Measurements from ENCODE around the gene CCBE1. TPM values are rescaled to one million over a fixed set of nuclear protein-coding genes. Genes with fewer than 3 reads are reported as not detected.

CCBE1 gene
- total and polyA plus RNA-seq, 12 donors = 0.24 to 10.3 (median 1.3) TPM

DNA sequence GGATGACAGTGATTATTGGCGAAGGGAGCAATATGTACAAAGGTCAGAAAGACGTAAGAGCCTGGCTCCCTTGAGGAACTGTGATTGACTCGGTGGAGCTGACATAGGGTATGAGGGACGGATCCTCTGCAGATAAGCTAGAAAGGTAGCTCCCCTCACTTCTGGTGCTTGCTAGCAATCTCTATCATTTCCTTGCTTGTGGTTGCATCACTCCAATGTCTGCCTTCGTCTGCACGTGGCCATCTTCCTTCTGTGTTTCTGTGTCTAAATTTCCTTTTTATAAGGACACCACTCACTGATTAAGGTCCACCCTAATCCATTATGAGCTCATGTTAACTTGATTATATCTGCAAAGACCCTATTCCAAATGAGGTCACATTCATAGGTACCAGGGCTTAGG lies 315.3 kb downstream of the CCBE1 start:
- DNase-seq (no peak), ATAC-seq (no peak)
- Histone ChIP-seq H3K36me3 (no peaks in the 10 kb centered on the region), H3K9me3 (no peaks in the 10 kb centered on the region), H3K27ac (no peak overlapping the region), H3K4me3 (no peak overlapping the region), H3K4me1 (peaks cover 0 to 4% (median under 1%) of the 10 kb centered on the region in 9 donors), H3K27me3 (peaks cover 0 to 11% (median 0%) of the 10 kb centered on the region in 7 donors)
- intact Hi-C loops (cut with DNase I) = no loop called here
- TF ChIP-seq, protein P1, sequence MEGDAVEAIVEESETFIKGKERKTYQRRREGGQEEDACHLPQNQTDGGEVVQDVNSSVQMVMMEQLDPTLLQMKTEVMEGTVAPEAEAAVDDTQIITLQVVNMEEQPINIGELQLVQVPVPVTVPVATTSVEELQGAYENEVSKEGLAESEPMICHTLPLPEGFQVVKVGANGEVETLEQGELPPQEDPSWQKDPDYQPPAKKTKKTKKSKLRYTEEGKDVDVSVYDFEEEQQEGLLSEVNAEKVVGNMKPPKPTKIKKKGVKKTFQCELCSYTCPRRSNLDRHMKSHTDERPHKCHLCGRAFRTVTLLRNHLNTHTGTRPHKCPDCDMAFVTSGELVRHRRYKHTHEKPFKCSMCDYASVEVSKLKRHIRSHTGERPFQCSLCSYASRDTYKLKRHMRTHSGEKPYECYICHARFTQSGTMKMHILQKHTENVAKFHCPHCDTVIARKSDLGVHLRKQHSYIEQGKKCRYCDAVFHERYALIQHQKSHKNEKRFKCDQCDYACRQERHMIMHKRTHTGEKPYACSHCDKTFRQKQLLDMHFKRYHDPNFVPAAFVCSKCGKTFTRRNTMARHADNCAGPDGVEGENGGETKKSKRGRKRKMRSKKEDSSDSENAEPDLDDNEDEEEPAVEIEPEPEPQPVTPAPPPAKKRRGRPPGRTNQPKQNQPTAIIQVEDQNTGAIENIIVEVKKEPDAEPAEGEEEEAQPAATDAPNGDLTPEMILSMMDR (IDR thresholded peaks at IDR 0.05) = no peak
- WGBS, 2 donors = 76 to 82% methylated on average over 6 of the region's 6 CpGs

Other genes with a start within 250 kb of the CCBE1 start
- 1 to 10 TPM in 1 of 10 donors, under 1 TPM in 6, not detected in 3; 0.18 to 1.8 (median 0.40) TPM for gene PMAIP1, start 202.6 kb upstream of the CCBE1 start, total RNA-seq
- under 1 TPM; 0.22 to 0.32 TPM for gene PMAIP1, start 202.6 kb upstream of the CCBE1 start, polyA plus RNA-seq